IPS-15b (cell line): ENCODE results near the gene TNMD.

Experiments
- H3K27me3 ChIP-seq: one replicate; pipeline ENCODE4 v1.6.1; 2013; ENCODE audit warnings: low read length; ENCODE audit not compliant: control insufficient read depth, insufficient read depth
- H3K36me3 ChIP-seq: one replicate; pipeline ENCODE4 v1.6.1; 2013; ENCODE audit warnings: low read length; ENCODE audit not compliant: control insufficient read depth, insufficient read depth
- H3K4me1 ChIP-seq: one replicate; pipeline ENCODE4 v1.6.1; 2013; ENCODE audit warnings: mild to moderate bottlenecking, low read length; ENCODE audit not compliant: control insufficient read depth, insufficient read depth
- H3K4me3 ChIP-seq: one replicate; pipeline ENCODE4 v1.5.1; 2013; ENCODE audit warnings: low read depth, low read length
- H3K9ac ChIP-seq: one replicate; pipeline ENCODE4 v1.6.1; 2013; ENCODE audit warnings: low read depth, mild to moderate bottlenecking, low read length
- H3K9me3 ChIP-seq: one replicate; pipeline ENCODE4 v1.6.1; 2013; ENCODE audit warnings: mild to moderate bottlenecking, low read length; ENCODE audit not compliant: control insufficient read depth, insufficient read depth

Gene TNMD

GRCh38 chrX:100609591-100609990 is 24.9 kb downstream of the TNMD start:
- H3K9ac ChIP-seq, result no peak overlapping the region
- peaks cover 14% of the 10 kb centered on the region for H3K4me1 ChIP-seq
- no peaks in the 10 kb centered on the region for H3K36me3 ChIP-seq
- H3K9me3 ChIP-seq, result no peaks in the 10 kb centered on the region
- peak overlapping the region; percentile 10 for H3K4me3 ChIP-seq
- no peaks in the 10 kb centered on the region for H3K27me3 ChIP-seq

DNA sequence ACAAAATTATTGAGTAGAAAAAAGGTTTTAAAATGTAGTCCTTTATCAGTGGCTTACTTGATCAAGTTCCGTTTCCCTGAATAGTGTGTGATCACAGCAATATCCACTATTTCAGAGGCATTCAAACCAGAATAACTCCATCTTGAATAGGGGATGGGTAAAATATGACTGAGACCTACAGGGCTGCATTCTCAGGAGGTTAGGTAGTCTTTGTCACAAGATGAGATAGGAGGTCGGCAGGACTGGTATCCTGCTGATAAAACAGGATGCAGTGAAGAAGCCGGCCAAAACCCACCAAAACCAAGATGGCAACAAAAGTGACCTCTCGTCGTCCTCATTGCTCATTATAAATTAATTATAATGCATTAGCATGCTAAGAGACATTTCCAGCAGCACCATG is 27.2 kb downstream of the TNMD start:
- Histone ChIP-seq H3K27me3 (no peaks in the 10 kb centered on the region), H3K36me3 (no peaks in the 10 kb centered on the region), H3K9me3 (no peaks in the 10 kb centered on the region), H3K9ac (no peak overlapping the region), H3K4me1 (peaks cover 14% of the 10 kb centered on the region), H3K4me3 (no peak overlapping the region)

DNA sequence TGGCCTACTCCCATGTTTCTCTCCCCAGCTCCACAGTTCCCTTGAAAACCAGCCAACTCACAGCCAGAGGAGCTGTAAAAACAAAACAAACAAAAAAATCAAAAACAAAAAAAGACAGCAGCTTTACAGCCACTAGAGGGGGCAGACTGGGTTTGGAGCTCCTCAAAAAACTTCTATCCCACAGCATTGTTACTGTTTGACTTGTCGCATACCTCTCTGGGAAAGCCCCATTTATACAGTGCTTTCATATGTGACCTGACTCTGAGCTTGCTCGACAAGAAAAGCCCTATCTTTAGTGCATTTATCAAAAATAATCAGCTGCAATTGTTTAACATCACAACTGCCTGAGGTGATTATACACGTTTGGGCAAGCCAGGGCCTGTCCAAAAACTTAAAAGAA is 30.3 kb downstream of the TNMD start:
- H3K36me3 ChIP-seq, result no peaks in the 10 kb centered on the region
- H3K27me3 ChIP-seq, result no peaks in the 10 kb centered on the region
- H3K4me3 ChIP-seq, result no peak overlapping the region
- H3K9ac ChIP-seq, result no peak overlapping the region
- no peaks in the 10 kb centered on the region for H3K9me3 ChIP-seq
- peaks cover 2% of the 10 kb centered on the region for H3K4me1 ChIP-seq

- Histone ChIP-seq H3K9ac (no peak overlapping the region), H3K9me3 (no peaks in the 10 kb centered on the region), H3K4me3 (no peak overlapping the region), H3K4me1 (no peaks in the 10 kb centered on the region), H3K36me3 (no peaks in the 10 kb centered on the region), H3K27me3 (no peaks in the 10 kb centered on the region)
Measured at GRCh38 chrX:100623001-100623400, 38.3 kb downstream of the TNMD start.

- no peaks in the 10 kb centered on the region for H3K9me3 ChIP-seq
- H3K36me3 ChIP-seq, result peaks cover 2% of the 10 kb centered on the region
- no peaks in the 10 kb centered on the region for H3K27me3 ChIP-seq
- no peak overlapping the region for H3K4me3 ChIP-seq
- H3K4me1 ChIP-seq, result no peaks in the 10 kb centered on the region
- H3K9ac ChIP-seq, result no peak overlapping the region
Measured at GRCh38 chrX:100625985-100626491, 41.3 kb downstream of the TNMD start.

- no peak overlapping the region for H3K9ac ChIP-seq
- no peaks in the 10 kb centered on the region for H3K27me3 ChIP-seq
- H3K9me3 ChIP-seq, result no peaks in the 10 kb centered on the region
- peaks cover 6% of the 10 kb centered on the region for H3K36me3 ChIP-seq
- H3K4me3 ChIP-seq, result peak overlapping the region; percentile 89
- H3K4me1 ChIP-seq, result peaks cover 3% of the 10 kb centered on the region
Measured at GRCh38 chrX:100635040-100635439, 50.3 kb downstream of the TNMD start.

- Histone ChIP-seq H3K9ac (peak overlapping the region; percentile 96), H3K27me3 (no peaks in the 10 kb centered on the region), H3K4me3 (peak overlapping the region; percentile 89), H3K36me3 (peaks cover 3% of the 10 kb centered on the region), H3K9me3 (no peaks in the 10 kb centered on the region), H3K4me1 (peaks cover 3% of the 10 kb centered on the region)
Measured at GRCh38 chrX:100635989-100636320, 51.2 kb downstream of the TNMD start.

DNA sequence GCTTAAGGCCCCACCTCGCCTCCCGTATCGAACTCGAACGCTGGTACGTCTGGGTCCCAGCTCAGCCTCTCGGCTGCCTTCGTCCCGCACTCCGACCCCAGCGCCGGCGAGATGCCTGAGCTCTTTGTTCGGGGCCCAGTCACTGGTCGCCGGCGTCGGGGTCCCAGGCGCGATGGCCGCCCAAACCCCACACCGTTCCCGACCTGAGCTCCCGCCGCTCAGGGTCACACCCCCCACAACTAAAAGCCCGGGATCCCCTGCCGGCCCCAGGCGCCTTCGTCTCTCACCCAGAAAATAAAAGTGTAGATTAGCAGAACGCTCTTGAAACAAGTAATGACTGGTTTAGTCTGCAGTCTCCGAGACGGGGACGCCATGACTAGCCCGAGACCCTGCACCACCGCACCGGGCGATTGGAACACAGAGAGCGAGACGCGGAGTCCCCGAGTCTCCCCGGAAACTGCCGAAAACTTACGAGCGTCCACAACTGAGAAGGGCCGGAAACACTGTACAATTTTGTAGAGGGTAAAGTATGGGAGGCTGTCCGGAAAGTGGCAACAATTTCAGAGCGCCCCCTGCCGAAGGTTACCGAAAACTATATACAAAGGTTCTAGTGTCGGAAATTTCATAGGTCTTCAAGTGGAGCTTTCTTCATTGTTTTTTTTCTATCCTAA is 51.7 kb downstream of the TNMD start, which contains the start of gene TSPAN6:
Gene TSPAN6 (minus strand): TSS at position 486 of the 671 bp plus-strand sequence. CDS start 112 bp downstream, at position 374.
- Histone ChIP-seq H3K9ac (peak within 1 kb of the TSS; percentile 96), H3K9me3 (no peaks in the 10 kb centered on the region), H3K36me3 (peaks cover 3% of the 10 kb centered on the region), H3K27me3 (no peaks in the 10 kb centered on the region), H3K4me1 (peaks cover 3% of the 10 kb centered on the region), H3K4me3 (peak within 1 kb of the TSS; percentile 89)

DNA sequence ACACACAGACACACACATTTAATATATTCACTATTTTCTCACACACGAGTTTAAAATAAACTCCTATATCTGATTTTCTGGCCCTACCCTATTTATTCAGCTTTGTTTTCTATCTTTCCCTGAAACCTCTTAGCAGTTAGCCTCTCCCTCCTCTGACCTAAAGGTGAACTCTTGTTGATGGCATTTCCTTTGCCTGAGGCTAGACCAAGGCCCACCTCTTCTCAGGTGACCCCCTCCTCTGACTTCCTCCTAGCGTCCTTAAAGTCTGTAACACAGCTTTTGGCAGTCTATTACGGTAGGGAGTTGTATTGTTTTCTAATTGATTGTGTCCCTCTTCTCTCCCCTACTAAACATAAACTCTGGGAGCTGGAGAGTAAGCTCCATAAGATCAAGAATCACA is 57.6 kb downstream of the TNMD start:
- H3K27me3 ChIP-seq, result no peaks in the 10 kb centered on the region
- H3K4me3 ChIP-seq, result no peak overlapping the region
- H3K9ac ChIP-seq, result no peak overlapping the region
- H3K4me1 ChIP-seq, result peaks cover 8% of the 10 kb centered on the region
- H3K36me3 ChIP-seq, result no peaks in the 10 kb centered on the region
- no peaks in the 10 kb centered on the region for H3K9me3 ChIP-seq

GRCh38 chrX:100643212-100643611 is 58.5 kb downstream of the TNMD start:
- H3K27me3 ChIP-seq, result no peaks in the 10 kb centered on the region
- no peak overlapping the region for H3K9ac ChIP-seq
- H3K4me1 ChIP-seq, result peaks cover 8% of the 10 kb centered on the region
- H3K9me3 ChIP-seq, result no peaks in the 10 kb centered on the region
- no peaks in the 10 kb centered on the region for H3K36me3 ChIP-seq
- H3K4me3 ChIP-seq, result no peak overlapping the region

DNA sequence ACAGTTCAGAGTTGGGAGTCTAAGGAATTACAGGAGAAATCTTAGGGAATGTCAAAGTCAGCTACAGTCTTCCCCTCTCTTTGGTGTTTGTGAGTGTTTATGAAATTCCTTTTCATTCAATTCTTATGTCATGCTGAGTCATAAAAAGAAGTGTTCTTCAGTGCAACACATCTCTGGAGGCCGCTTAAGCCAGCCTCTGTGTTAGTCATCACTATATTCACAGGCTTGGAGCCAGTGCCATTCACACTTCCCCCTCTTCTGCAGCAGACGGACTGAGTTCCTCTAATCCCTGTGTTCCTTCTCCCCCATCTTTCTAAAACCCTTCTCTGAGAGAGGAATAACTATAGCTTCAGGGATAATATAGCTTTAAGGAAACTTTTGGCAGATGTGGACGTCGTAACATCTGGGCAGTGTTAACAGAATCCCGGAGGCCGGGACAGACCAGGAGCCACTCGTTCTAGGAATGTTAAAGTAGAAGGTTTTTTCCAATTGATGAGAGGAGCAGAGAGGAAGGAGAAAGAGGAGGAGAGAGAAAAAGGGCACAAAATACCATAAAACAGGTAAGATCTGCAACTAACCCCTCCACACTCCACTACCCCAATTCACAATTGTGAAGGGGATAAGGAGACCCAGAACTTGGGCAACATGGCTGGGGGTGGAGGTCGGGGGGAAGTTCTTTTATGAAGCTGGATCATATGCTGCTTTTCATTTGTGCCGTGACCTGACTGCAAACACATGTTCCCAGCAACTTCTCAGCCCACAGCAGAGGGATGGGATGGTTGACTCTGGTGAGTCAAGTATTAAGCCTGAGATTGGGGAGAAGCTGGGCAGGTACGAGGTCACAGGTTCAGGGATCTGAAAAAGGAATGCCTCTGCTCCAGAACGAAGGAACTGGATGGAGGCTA is 59.5 kb downstream of the TNMD start, which contains the start of gene SRPX2:
Gene SRPX2 (plus strand): TSS at position 244 of the 905 bp plus-strand sequence. CDS start 2,124 bp downstream, outside the sequence.
- H3K4me1 ChIP-seq, result peaks cover 8% of the 10 kb centered on the region
- no peaks in the 10 kb centered on the region for H3K27me3 ChIP-seq
- no peak within 1 kb of the TSS for H3K4me3 ChIP-seq
- H3K9me3 ChIP-seq, result no peaks in the 10 kb centered on the region
- H3K9ac ChIP-seq, result no peak within 1 kb of the TSS
- no peaks in the 10 kb centered on the region for H3K36me3 ChIP-seq
